Fibroblast of villous mesenchyme (primary cell): Measurements from ENCODE around the gene RPEL1. TPM values are rescaled to one million over a fixed set of nuclear protein-coding genes. Genes with fewer than 3 reads are reported as not detected.

Source experiments
- total RNA-seq: library from RNA; depleted of rRNA; stranded (reverse); fragments of >200 nt; gene quantifications from 2 replicates; pipeline ENCODE4 v1.2.3, GENCODE V29; 2012

The RPEL1 gene
- total RNA-seq, 1 donor: 0.43 TPM

Other genes with a start within 250 kb of the RPEL1 start
- 64.4 and 92.0 TPM in 2 replicates for gene NT5C2, start 52.6 kb upstream of the RPEL1 start, total RNA-seq
- gene INA, start 31.3 kb downstream of the RPEL1 start, total RNA-seq: 1.3 and 1.7 TPM in 2 replicates
- gene PCGF6, start 105.3 kb downstream of the RPEL1 start, total RNA-seq: 10.4 and 17.1 TPM in 2 replicates
- gene TAF5, start 122.1 kb downstream of the RPEL1 start, total RNA-seq: 4.2 and 5.6 TPM in 2 replicates
- 175 and 217 TPM in 2 replicates for gene ATP5MK, start 150.6 kb downstream of the RPEL1 start, total RNA-seq
- gene PDCD11, start 150.7 kb downstream of the RPEL1 start, total RNA-seq: 28.7 and 36.3 TPM in 2 replicates
- 19.6 and 32.4 TPM in 2 replicates for gene CALHM2, start 206.5 kb downstream of the RPEL1 start, total RNA-seq
- not detected in 2 replicates for gene CALHM1, start 213.0 kb downstream of the RPEL1 start, total RNA-seq
- under 0.01 TPM in 2 replicates for gene CALHM3, start 233.4 kb downstream of the RPEL1 start, total RNA-seq
- under 0.01 TPM in 2 replicates for gene NEURL1, start 247.8 kb downstream of the RPEL1 start, total RNA-seq